WTC11 (cell line): Measurements from ENCODE around the gene TIMM10B. TPM values are rescaled to one million over a fixed set of nuclear protein-coding genes. Genes with fewer than 3 reads are reported as not detected.

Source experiments
- ATAC-seq: fragments of 200-7000 bp; cut with Tn5 transposase; 2 replicates; pipeline ENCODE4 v1.10.0; 2021; ENCODE audit warnings: mild to moderate bottlenecking, moderate library complexity
- CTCF ChIA-PET: fragments of 300-600 bp; sonication (Branson Sonifier 250); formaldehyde crosslinking; loops from one replicate; lab custom pipeline; 2021; ENCODE audit warnings: antibody characterized with exemption; lab: Charles Lee
- POLR2A ChIA-PET: fragments of 350-600 bp; sonication (Branson Sonifier 250); formaldehyde crosslinking; loops from one replicate; lab custom pipeline; 2021; ENCODE audit warnings: antibody characterized with exemption; lab: Charles Lee
- DNase-seq: peaks from one replicate; pipeline ENCODE4 v3.0.0; 2021; ENCODE audit warnings: low spot score
- H3K27ac Mint-ChIP-seq: 2 replicates; pipeline ENCODE4 v1.8.0; 2021; ENCODE audit warnings: mixed read lengths
- H3K27me3 Mint-ChIP-seq: 2 replicates; pipeline ENCODE4 v1.8.0; 2021; ENCODE audit warnings: low read depth, mild to moderate bottlenecking, moderate library complexity, mixed read lengths
- H3K36me3 Mint-ChIP-seq: 2 replicates; pipeline ENCODE4 v1.8.0; 2021; ENCODE audit warnings: mixed read lengths
- H3K4me1 Mint-ChIP-seq: 2 replicates; pipeline ENCODE4 v1.8.0; 2022; ENCODE audit warnings: mixed read lengths
- H3K4me3 Mint-ChIP-seq: 2 replicates; pipeline ENCODE4 v1.8.0; 2021; ENCODE audit warnings: mild to moderate bottlenecking, moderate library complexity, mixed read lengths
- H3K9me3 Mint-ChIP-seq: 2 replicates; pipeline ENCODE4 v1.8.0; 2021; ENCODE audit warnings: mixed read lengths
- CREB1 ChIP-seq: sonication (generic); formaldehyde crosslinking; IDR thresholded peaks from 2 replicates; pipeline ENCODE4 v1.8.0; 2023; ENCODE audit warnings: mild to moderate bottlenecking, missing genetic modification reagents
- ESRRA ChIP-seq: sonication (generic); formaldehyde crosslinking; IDR thresholded peaks from 2 replicates; pipeline ENCODE4 v1.8.1; 2022; ENCODE audit warnings: mild to moderate bottlenecking, missing genetic modification reagents, borderline replicate concordance
- FOXJ3 ChIP-seq: sonication (generic); formaldehyde crosslinking; IDR thresholded peaks from 2 replicates; pipeline ENCODE4 v1.9.0; 2021; ENCODE audit warnings: missing genetic modification reagents, mild to moderate bottlenecking, borderline replicate concordance
- GTF2I ChIP-seq: fragments of 250-450 bp; sonication (Bioruptor Pico); conservative IDR thresholded peaks from 2 replicates; pipeline ENCODE4 v1.4.0; 2021; ENCODE audit warnings: mild to moderate bottlenecking
- JUN ChIP-seq: sonication (generic); formaldehyde crosslinking; IDR thresholded peaks from 2 replicates; pipeline ENCODE4 v1.8.0; 2023; ENCODE audit warnings: mild to moderate bottlenecking, missing genetic modification reagents
- MLX ChIP-seq: sonication (generic); formaldehyde crosslinking; IDR thresholded peaks from 2 replicates; pipeline ENCODE4 v1.8.1; 2023; ENCODE audit warnings: mild to moderate bottlenecking, missing genetic modification reagents, moderate library complexity
- NFYB ChIP-seq: sonication (generic); formaldehyde crosslinking; conservative IDR thresholded peaks from 2 replicates; pipeline ENCODE4 v1.8.0; 2022; ENCODE audit warnings: low read depth, missing genetic modification reagents
- PRDM15 ChIP-seq: sonication (generic); formaldehyde crosslinking; IDR thresholded peaks from 2 replicates; pipeline ENCODE4 v1.8.0; 2022; ENCODE audit warnings: missing genetic modification reagents
- SMAD3 ChIP-seq: sonication (generic); formaldehyde crosslinking; IDR thresholded peaks from 2 replicates; pipeline ENCODE4 v1.8.0; 2022; ENCODE audit warnings: missing genetic modification reagents, mild to moderate bottlenecking, borderline replicate concordance
- SMAD4 ChIP-seq: sonication (generic); formaldehyde crosslinking; IDR thresholded peaks from 2 replicates; pipeline ENCODE4 v1.8.0; 2022; ENCODE audit warnings: mild to moderate bottlenecking, missing genetic modification reagents
- SP1 ChIP-seq: sonication (generic); formaldehyde crosslinking; conservative IDR thresholded peaks from 2 replicates; pipeline ENCODE4 v1.8.1; 2022; ENCODE audit warnings: missing genetic modification reagents
- TEAD4 ChIP-seq: sonication (generic); formaldehyde crosslinking; IDR thresholded peaks from 2 replicates; pipeline ENCODE4 v1.8.0; 2022; ENCODE audit warnings: mild to moderate bottlenecking, missing genetic modification reagents
- USF2 ChIP-seq: sonication (generic); formaldehyde crosslinking; IDR thresholded peaks from 2 replicates; pipeline ENCODE4 v1.8.1; 2023; ENCODE audit warnings: mild to moderate bottlenecking, missing genetic modification reagents, moderate library complexity
- ZBTB21 ChIP-seq: sonication (generic); formaldehyde crosslinking; IDR thresholded peaks from 2 replicates; pipeline ENCODE4 v1.8.1; 2023; ENCODE audit warnings: mild to moderate bottlenecking, missing genetic modification reagents, borderline replicate concordance
- ZMAT4 ChIP-seq: fragments of 250-450 bp; sonication (Bioruptor Pico); IDR thresholded peaks from 2 replicates; pipeline ENCODE4 v1.9.0; 2021; ENCODE audit warnings: mild to moderate bottlenecking
- ZNF121 ChIP-seq: sonication (generic); formaldehyde crosslinking; IDR thresholded peaks from 2 replicates; pipeline ENCODE4 v1.8.0; 2023; ENCODE audit warnings: missing genetic modification reagents
- ZNF232 ChIP-seq: sonication (generic); formaldehyde crosslinking; IDR thresholded peaks from 2 replicates; pipeline ENCODE4 v1.8.0; 2022; ENCODE audit warnings: mild to moderate bottlenecking, missing genetic modification reagents
- ZNF416 ChIP-seq: fragments of 250-450 bp; sonication (Bioruptor Pico); IDR thresholded peaks from 2 replicates; pipeline ENCODE4 v1.9.0; 2021; ENCODE audit warnings: mild to moderate bottlenecking, inconsistent platforms
- total RNA-seq: library from RNA; stranded (reverse); gene quantifications from 3 replicates; pipeline ENCODE4 v1.2.3, GENCODE V29; 2021
- TF ChIP-seq, protein P1 (sequence below): fragments of 250-450 bp; sonication (Bioruptor Pico); IDR thresholded peaks from 2 replicates; pipeline ENCODE4 v1.8.0; 2021; ENCODE audit warnings: mild to moderate bottlenecking
- TF ChIP-seq, protein P2 (sequence below): sonication (generic); formaldehyde crosslinking; IDR thresholded peaks from 2 replicates; pipeline ENCODE4 v1.8.0; 2022; ENCODE audit warnings: mild to moderate bottlenecking, missing genetic modification reagents

Gene TIMM10B
- total RNA-seq, 1 experiment from 2014 or later: 35.8 TPM

DNA sequence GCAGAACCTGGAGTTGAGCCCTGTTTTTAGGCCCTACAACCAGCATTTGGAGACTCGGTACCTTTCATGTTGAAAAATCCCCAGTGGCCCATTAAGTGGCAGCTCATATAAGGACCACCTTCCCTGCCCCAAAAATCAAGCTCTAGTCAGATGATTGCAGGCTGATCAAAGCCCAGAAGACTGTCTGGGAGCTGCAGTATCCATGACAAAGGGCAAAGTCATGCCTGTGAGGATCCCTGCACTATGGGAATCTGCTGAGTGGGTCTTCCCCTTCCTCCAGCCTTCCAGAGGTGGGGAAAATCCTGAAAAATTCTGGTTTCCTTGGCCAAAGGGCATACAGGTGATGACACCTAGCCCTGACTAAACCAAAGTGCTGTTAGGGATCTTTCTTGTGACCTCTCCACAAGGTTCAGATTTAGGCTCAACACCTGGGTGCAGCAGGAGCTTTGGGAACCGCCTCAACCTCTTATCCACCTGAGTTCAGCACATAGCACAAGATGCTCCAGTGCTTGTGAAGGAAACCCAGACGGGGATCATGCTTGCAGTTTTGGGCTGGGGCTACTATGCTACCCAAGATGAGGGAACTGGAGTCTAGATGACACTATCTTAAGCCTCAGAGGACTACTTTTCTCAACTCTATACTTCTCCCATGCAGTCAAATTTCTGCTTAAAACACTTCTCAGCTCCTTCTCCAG lies 6.3 kb upstream of the TIMM10B start:
- no peak for TF ChIP-seq ZNF121 (CRISPR knock-in tag)
- 0 out of 2 replicates have a peak, but pooled peaks have one; percentile 11 for TF ChIP-seq ZMAT4 (CRISPR knock-in tag)
- peaks cover 12% of the 10 kb centered on the region for H3K27me3 Mint-ChIP-seq
- H3K4me3 Mint-ChIP-seq: peak overlapping the region; percentile 78
- peaks cover 31% of the 10 kb centered on the region for H3K4me1 Mint-ChIP-seq
- DNase-seq (no peak), ATAC-seq (no peak)
- CTCF ChIA-PET: interaction anchor here (0.5 to 5.4 kb wide), 18 partner anchors 15 to 208 kb away, joined by 3 to 68 read pairs (median 5); partner anchors contain the start of genes APBB1, MRPL17 and SMPD1
- no peaks in the 10 kb centered on the region for H3K9me3 Mint-ChIP-seq
- POLR2A ChIA-PET: no interaction called here
- H3K36me3 Mint-ChIP-seq: peaks cover 26% of the 10 kb centered on the region
- H3K27ac Mint-ChIP-seq: peak overlapping the region; percentile 71

- peak; percentile 49 for DNase-seq
- peak overlapping the region; percentile 37; the same call in 1 of the 2 replicates for H3K4me3 Mint-ChIP-seq
- peak overlapping the region; percentile 71; the same call in 1 of the 2 replicates for H3K27ac Mint-ChIP-seq
- no peaks in the 10 kb centered on the region for H3K9me3 Mint-ChIP-seq
- POLR2A ChIA-PET: no interaction called here
- peak; percentile 14 for ATAC-seq
- CTCF ChIA-PET: interaction anchor here (0.5 to 5.4 kb wide), 15 partner anchors 14 to 207 kb away, joined by 3 to 68 read pairs (median 5); partner anchors contain the start of genes MRPL17 and SMPD1
- peaks cover 38% of the 10 kb centered on the region for H3K4me1 Mint-ChIP-seq
- no peak for TF ChIP-seq ZMAT4 (CRISPR knock-in tag)
- no peak for TF ChIP-seq CREB1
- TF ChIP-seq, protein P1, sequence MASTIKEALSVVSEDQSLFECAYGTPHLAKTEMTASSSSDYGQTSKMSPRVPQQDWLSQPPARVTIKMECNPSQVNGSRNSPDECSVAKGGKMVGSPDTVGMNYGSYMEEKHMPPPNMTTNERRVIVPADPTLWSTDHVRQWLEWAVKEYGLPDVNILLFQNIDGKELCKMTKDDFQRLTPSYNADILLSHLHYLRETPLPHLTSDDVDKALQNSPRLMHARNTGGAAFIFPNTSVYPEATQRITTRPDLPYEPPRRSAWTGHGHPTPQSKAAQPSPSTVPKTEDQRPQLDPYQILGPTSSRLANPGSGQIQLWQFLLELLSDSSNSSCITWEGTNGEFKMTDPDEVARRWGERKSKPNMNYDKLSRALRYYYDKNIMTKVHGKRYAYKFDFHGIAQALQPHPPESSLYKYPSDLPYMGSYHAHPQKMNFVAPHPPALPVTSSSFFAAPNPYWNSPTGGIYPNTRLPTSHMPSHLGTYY (CRISPR knock-in tag): no peak
- TF ChIP-seq USF2 (CRISPR knock-in tag): no peak
- TF ChIP-seq GTF2I (CRISPR knock-in tag): no peak
- TF ChIP-seq, protein P2, sequence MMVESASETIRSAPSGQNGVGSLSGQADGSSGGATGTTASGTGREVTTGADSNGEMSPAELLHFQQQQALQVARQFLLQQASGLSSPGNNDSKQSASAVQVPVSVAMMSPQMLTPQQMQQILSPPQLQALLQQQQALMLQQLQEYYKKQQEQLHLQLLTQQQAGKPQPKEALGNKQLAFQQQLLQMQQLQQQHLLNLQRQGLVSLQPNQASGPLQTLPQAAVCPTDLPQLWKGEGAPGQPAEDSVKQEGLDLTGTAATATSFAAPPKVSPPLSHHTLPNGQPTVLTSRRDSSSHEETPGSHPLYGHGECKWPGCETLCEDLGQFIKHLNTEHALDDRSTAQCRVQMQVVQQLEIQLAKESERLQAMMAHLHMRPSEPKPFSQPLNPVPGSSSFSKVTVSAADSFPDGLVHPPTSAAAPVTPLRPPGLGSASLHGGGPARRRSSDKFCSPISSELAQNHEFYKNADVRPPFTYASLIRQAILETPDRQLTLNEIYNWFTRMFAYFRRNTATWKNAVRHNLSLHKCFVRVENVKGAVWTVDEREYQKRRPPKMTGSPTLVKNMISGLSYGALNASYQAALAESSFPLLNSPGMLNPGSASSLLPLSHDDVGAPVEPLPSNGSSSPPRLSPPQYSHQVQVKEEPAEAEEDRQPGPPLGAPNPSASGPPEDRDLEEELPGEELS (CRISPR knock-in tag): no peak
- no peak for TF ChIP-seq MLX (CRISPR knock-in tag)
- TF ChIP-seq NFYB (CRISPR knock-in tag): no peak
- no peak for TF ChIP-seq FOXJ3 (CRISPR knock-in tag)
- TF ChIP-seq SMAD4 (CRISPR knock-in tag): no peak
- TF ChIP-seq ZNF416 (CRISPR knock-in tag): no peak
- TF ChIP-seq SMAD3: no peak
- TF ChIP-seq PRDM15 (CRISPR knock-in tag): no peak
- TF ChIP-seq ZNF232: no peak
- TF ChIP-seq ZBTB21 (CRISPR knock-in tag): no peak
- TF ChIP-seq SP1: no peak
- TF ChIP-seq JUN (CRISPR knock-in tag): no peak
- no peak for TF ChIP-seq TEAD4 (CRISPR knock-in tag)
- TF ChIP-seq ESRRA (CRISPR knock-in tag): no peak
- TF ChIP-seq, all 79 proteins: peak for 0
- peaks cover 26% of the 10 kb centered on the region for H3K36me3 Mint-ChIP-seq
- H3K27me3 Mint-ChIP-seq: peaks cover 12% of the 10 kb centered on the region
Observed at GRCh38 chr11:6475936-6476335, 5.4 kb upstream of the TIMM10B start.
